H9 (cell line): Measurements from ENCODE around the gene GIMAP6. TPM values are rescaled to one million over a fixed set of nuclear protein-coding genes. Genes with fewer than 3 reads are reported as not detected.

Source experiments
- DNase-seq: peaks from one replicate; pipeline ENCODE4 v3.0.0-alpha.2; 2017
- H2AFZ ChIP-seq: one replicate; pipeline ENCODE4 v1.6.1; 2013; ENCODE audit warnings: mild to moderate bottlenecking, low read length, control low read depth, moderate library complexity
- H2AK5ac ChIP-seq: 2 replicates; pipeline ENCODE4 v1.6.1; 2013; ENCODE audit warnings: low read length, control low read depth, mixed read lengths; ENCODE audit not compliant: insufficient read length
- H2BK120ac ChIP-seq: one replicate; pipeline ENCODE4 v1.6.1; 2013; ENCODE audit warnings: low read depth, mild to moderate bottlenecking, low read length, control low read depth, inconsistent platforms; ENCODE audit not compliant: poor library complexity, severe bottlenecking
- H2BK12ac ChIP-seq: 2 replicates; pipeline ENCODE4 v1.6.1; 2013; ENCODE audit warnings: low read length, control low read depth, mixed read lengths, low read depth; ENCODE audit not compliant: insufficient read length
- H2BK15ac ChIP-seq: 2 replicates; pipeline ENCODE4 v1.6.1; 2013; ENCODE audit warnings: low read depth, low read length, control low read depth
- H2BK20ac ChIP-seq: one replicate; pipeline ENCODE4 v1.6.1; 2013; ENCODE audit warnings: low read depth, mild to moderate bottlenecking, low read length, control low read depth, inconsistent platforms; ENCODE audit not compliant: poor library complexity, severe bottlenecking
- H2BK5ac ChIP-seq: 2 replicates; pipeline ENCODE4 v1.6.1; 2013; ENCODE audit warnings: low read length, control low read depth, mixed read lengths; ENCODE audit not compliant: insufficient read length
- H3K14ac ChIP-seq: 2 replicates; pipeline ENCODE4 v1.6.1; 2013; ENCODE audit warnings: low read length, control low read depth; ENCODE audit not compliant: insufficient read depth
- H3K18ac ChIP-seq: 2 replicates; pipeline ENCODE4 v1.6.1; 2013; ENCODE audit warnings: low read depth, mild to moderate bottlenecking, mixed read lengths, low read length, control low read depth; ENCODE audit not compliant: insufficient read length
- H3K23ac ChIP-seq: 2 replicates; pipeline ENCODE4 v1.6.1; 2013; ENCODE audit warnings: low read length, control low read depth, mixed read lengths, low read depth; ENCODE audit not compliant: insufficient read length
- H3K23me2 ChIP-seq: 2 replicates; pipeline ENCODE4 v1.6.1; 2013; ENCODE audit warnings: low read depth, mild to moderate bottlenecking, mixed read lengths, low read length, control low read depth; ENCODE audit not compliant: insufficient read length, poor library complexity, severe bottlenecking
- H3K27ac ChIP-seq: 2 replicates; pipeline ENCODE4 v1.5.1; 2013; ENCODE audit warnings: low read length, control low read depth, mixed read lengths, low read depth; ENCODE audit not compliant: insufficient read length
- H3K27me3 ChIP-seq: 2 replicates; pipeline ENCODE4 v1.6.1; 2013; ENCODE audit warnings: low read length, control low read depth, inconsistent platforms; ENCODE audit not compliant: insufficient read depth
- H3K4ac ChIP-seq: 2 replicates; pipeline ENCODE4 v1.6.1; 2013; ENCODE audit warnings: low read depth, mild to moderate bottlenecking, control low read depth, inconsistent platforms, low read length, moderate library complexity
- H3K4me1 ChIP-seq: 2 replicates; pipeline ENCODE4 v1.6.1; 2013; ENCODE audit warnings: low read length, control low read depth, inconsistent platforms; ENCODE audit not compliant: insufficient read depth
- H3K4me2 ChIP-seq: 2 replicates; pipeline ENCODE4 v1.6.1; 2013; ENCODE audit warnings: low read length, control low read depth, mixed read lengths; ENCODE audit not compliant: insufficient read length, insufficient read depth
- H3K56ac ChIP-seq: 2 replicates; pipeline ENCODE4 v1.6.1; 2013; ENCODE audit warnings: low read depth, mild to moderate bottlenecking, mixed read lengths, low read length, control low read depth; ENCODE audit not compliant: insufficient read length
- H3K79me1 ChIP-seq: 2 replicates; pipeline ENCODE4 v1.6.1; 2013; ENCODE audit warnings: low read depth, mild to moderate bottlenecking, moderate library complexity, low read length, control low read depth, inconsistent platforms; ENCODE audit not compliant: insufficient read depth, poor library complexity, severe bottlenecking
- H3K79me2 ChIP-seq: 2 replicates; pipeline ENCODE4 v1.6.1; 2013; ENCODE audit warnings: low read length, control low read depth, inconsistent platforms; ENCODE audit not compliant: insufficient read depth
- H3K9ac ChIP-seq: 2 replicates; pipeline ENCODE4 v1.6.1; 2013; ENCODE audit warnings: low read length, control low read depth, mixed read lengths; ENCODE audit not compliant: insufficient read length; ENCODE audit errors: extremely low read depth
- H3K9me3 ChIP-seq: one replicate; pipeline ENCODE4 v1.6.1; 2013; ENCODE audit warnings: low read depth, low read length, inconsistent platforms; ENCODE audit not compliant: control insufficient read depth
- H3T11ph ChIP-seq: one replicate; pipeline ENCODE4 v1.6.1; 2013; ENCODE audit warnings: mild to moderate bottlenecking, low read length, control low read depth, inconsistent platforms
- H4K20me1 ChIP-seq: one replicate; pipeline ENCODE4 v1.6.1; 2013; ENCODE audit not compliant: control insufficient read depth, insufficient read length, insufficient read depth
- H4K5ac ChIP-seq: 2 replicates; pipeline ENCODE4 v1.6.1; 2013; ENCODE audit warnings: low read depth, mild to moderate bottlenecking, mixed read lengths, low read length, control low read depth; ENCODE audit not compliant: insufficient read length
- H4K8ac ChIP-seq: replicated peaks from 2 replicates; pipeline ENCODE4 v1.6.1; 2013; ENCODE audit warnings: low read length, control low read depth, mixed read lengths, low read depth; ENCODE audit not compliant: insufficient read length
- H4K91ac ChIP-seq: 2 replicates; pipeline ENCODE4 v1.6.1; 2013; ENCODE audit warnings: low read depth, mild to moderate bottlenecking, moderate library complexity, mixed read lengths, low read length, control low read depth; ENCODE audit not compliant: insufficient read length
- H3K27ac Mint-ChIP-seq, 3 experiments: 2 replicates in 2 of 3; 3 replicates in 1 of 3; pipeline ENCODE4 v1.8.0; 2020 to 2021; ENCODE audit warnings: mixed read lengths in 3 of 3, mild to moderate bottlenecking in 1 of 3, moderate library complexity in 1 of 3
- H3K27me3 Mint-ChIP-seq: 2 replicates; pipeline ENCODE4 v1.8.0; 2021; ENCODE audit warnings: low read depth, mild to moderate bottlenecking, moderate library complexity, mixed read lengths
- H3K36me3 Mint-ChIP-seq, 3 experiments: 2 replicates in 2 of 3; 3 replicates in 1 of 3; pipeline ENCODE4 v1.8.0; 2020 to 2021; ENCODE audit warnings: low read depth in 3 of 3, mixed read lengths in 3 of 3; ENCODE audit not compliant: insufficient read depth in 1 of 3
- H3K4me1 Mint-ChIP-seq, 2 experiments: 2 replicates each; pipeline ENCODE4 v1.8.0; 2020; ENCODE audit warnings: mixed read lengths in 2 of 2
- H3K4me3 Mint-ChIP-seq, 2 experiments: 2 replicates in 1 of 2; 3 replicates in 1 of 2; pipeline ENCODE4 v1.8.0; 2020 to 2021; ENCODE audit warnings: mild to moderate bottlenecking in 2 of 2, mixed read lengths in 2 of 2, moderate library complexity in 1 of 2
- H3K9me3 Mint-ChIP-seq, 2 experiments: 2 replicates in 1 of 2; 3 replicates in 1 of 2; pipeline ENCODE4 v1.8.0; 2020; ENCODE audit warnings: mild to moderate bottlenecking in 2 of 2, mixed read lengths in 2 of 2, moderate library complexity in 1 of 2
- CTCF ChIP-seq: fragments of 200-600 bp; sonication (generic); conservative IDR thresholded peaks from 3 replicates; pipeline ENCODE4 v1.8.0; 2021; ENCODE audit warnings: antibody characterized with exemption, mild to moderate bottlenecking
- WGBS: extraction: QIAGEN DNeasy Blood & Tissue Kit; methylation state at CpG from one replicate; pipeline ENCODE4 v1.1.7; 2013; ENCODE audit warnings: missing lambda C conversion rate, low lambda C conversion rate, mixed read lengths; ENCODE audit not compliant: insufficient read length; ENCODE audit errors: extremely low coverage; 5-methylcytosine and 5-hydroxymethylcytosine counted together
- total RNA-seq: library from RNA; stranded (reverse); gene quantifications from 2 replicates; pipeline ENCODE4 v1.2.1, GENCODE V29; 2021

The GIMAP6 gene
- total RNA-seq, 1 experiment from 2014 or later: not detected

DNA sequence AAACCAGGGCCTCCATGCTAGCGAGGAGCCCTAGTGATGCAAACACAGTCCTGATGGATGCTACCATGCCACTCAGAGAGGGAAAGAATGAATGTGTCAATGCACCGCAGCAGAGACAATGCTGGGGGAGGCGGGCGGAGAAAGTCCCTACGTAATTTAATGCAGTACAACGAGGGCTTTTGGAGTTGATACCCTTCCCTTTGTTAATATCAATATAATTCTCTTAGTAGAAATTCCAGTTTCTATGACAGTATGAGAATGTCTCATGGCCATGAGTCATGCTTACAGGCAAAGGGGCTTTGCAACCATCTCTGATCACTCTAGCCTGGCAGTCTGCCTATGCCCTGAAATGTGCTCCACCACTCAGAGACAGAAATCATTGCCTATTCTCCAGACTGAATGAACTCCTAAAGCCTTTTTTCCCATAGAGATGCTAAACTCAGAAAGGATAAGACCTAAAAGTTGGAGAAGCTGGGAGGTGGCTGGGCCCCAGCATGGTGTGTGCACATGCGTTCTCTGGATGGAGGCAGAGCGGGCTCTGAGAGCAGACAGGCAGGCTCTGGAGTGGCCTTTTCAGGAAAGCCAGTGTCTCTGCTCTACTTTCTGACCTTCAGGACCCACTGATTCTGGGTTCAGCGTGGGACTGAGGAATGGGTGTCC lies 33.0 kb upstream of the GIMAP6 start:
- H2AK5ac ChIP-seq: no peak overlapping the region
- no peak overlapping the region for H3K23ac ChIP-seq
- no peak overlapping the region; the same call in 1 of the 2 replicates for H3K14ac ChIP-seq
- no peak overlapping the region for H3K4me3 Mint-ChIP-seq
- peaks cover 9 to 10% of the 10 kb centered on the region in 2 experiments; a peak in 3 of 5 replicates for H3K9me3 Mint-ChIP-seq
- no peaks in the 10 kb centered on the region for H3K23me2 ChIP-seq
- no peak overlapping the region for H4K91ac ChIP-seq
- no peak overlapping the region for H4K5ac ChIP-seq
- H2BK12ac ChIP-seq: no peak overlapping the region
- H2AFZ ChIP-seq: no peak overlapping the region
- no peaks in the 10 kb centered on the region for H3K4me1 Mint-ChIP-seq
- no peak for TF ChIP-seq CTCF
- H3K18ac ChIP-seq: peak overlapping the region; percentile 25
- no peak overlapping the region for H2BK5ac ChIP-seq
- H3T11ph ChIP-seq: no peak overlapping the region
- H2BK120ac ChIP-seq: no peak overlapping the region
- no peak overlapping the region for H3K27ac ChIP-seq
- no peak overlapping the region for H3K9ac ChIP-seq
- no peaks in the 10 kb centered on the region; a peak in 2 of 7 replicates for H3K36me3 Mint-ChIP-seq
- H3K27me3 ChIP-seq: no peaks in the 10 kb centered on the region
- no peaks in the 10 kb centered on the region for H3K4me1 ChIP-seq
- no peak overlapping the region for H3K4me2 ChIP-seq
- H3K9me3 ChIP-seq: peaks cover 5% of the 10 kb centered on the region
- no peak for DNase-seq
- H3K79me1 ChIP-seq: no peaks in the 10 kb centered on the region
- no peak overlapping the region for H2BK15ac ChIP-seq
- H3K79me2 ChIP-seq: no peaks in the 10 kb centered on the region
- H3K27me3 Mint-ChIP-seq: peaks cover 60% of the 10 kb centered on the region
- H4K20me1 ChIP-seq: no peaks in the 10 kb centered on the region
- H3K27ac Mint-ChIP-seq: no peak overlapping the region
- H4K8ac ChIP-seq: no peak overlapping the region
- H2BK20ac ChIP-seq: no peak overlapping the region
- H3K56ac ChIP-seq: no peak overlapping the region
- no CpG with 5 or more reads among the region's 9 CpGs for WGBS
- no peak overlapping the region for H3K4ac ChIP-seq
